Transverse colon (tissue), 4 donors: ENCODE results near the gene SLC5A9. TPM values are rescaled to one million over a fixed set of nuclear protein-coding genes. Genes with fewer than 3 reads are reported as not detected.

Source experiments
- DNase-seq: peaks from one replicate; pipeline ENCODE4 v3.0.0-alpha.2; 2019
- H3K27ac ChIP-seq, 4 donors: fragments of 200-600 bp; sonication (generic); 2 replicates each; pipeline ENCODE4 v1.5.1; 2016 to 2018; ENCODE audit warnings: inconsistent platforms in 4 of 4
- H3K27me3 ChIP-seq: fragments of 200-600 bp; sonication (generic); 2 replicates; pipeline ENCODE4 v1.5.1; 2017; ENCODE audit warnings: inconsistent platforms
- H3K36me3 ChIP-seq, 4 donors: fragments of 200-600 bp; sonication (generic); 2 replicates each; pipeline ENCODE4 v1.5.1; 2017 to 2019; ENCODE audit warnings: inconsistent platforms in 4 of 4
- H3K4me1 ChIP-seq, 4 donors: fragments of 200-600 bp; sonication (generic); 2 replicates each; pipeline ENCODE4 v1.5.1; 2017 to 2020; ENCODE audit warnings: inconsistent platforms in 4 of 4
- H3K4me3 ChIP-seq, 4 donors: fragments of 200-600 bp; sonication (generic); 1 replicate in 1 of 4; 2 replicates in 3 of 4; pipeline versions ENCODE4 v1.5.1 to v1.6.1; 2017 to 2019; ENCODE audit warnings: inconsistent platforms in 4 of 4
- H3K9me3 ChIP-seq, 2 donors: fragments of 200-600 bp; sonication (generic); 2 replicates each; pipeline ENCODE4 v1.5.1; 2017 to 2019; ENCODE audit warnings: inconsistent platforms in 2 of 2
- CTCF ChIP-seq, 5 experiments: fragments of 200-600 bp in 3 of 5; fragments of 450-650 bp in 2 of 5; sonication (generic) in 3 of 5; IDR thresholded peaks; 1 replicate in 2 of 5; 2 replicates in 3 of 5; pipeline ENCODE4 v1.5.1; 2016 to 2017; ENCODE audit warnings: antibody characterized with exemption in 5 of 5, inconsistent platforms in 3 of 5, mild to moderate bottlenecking in 2 of 5, moderate library complexity in 1 of 5
- EP300 ChIP-seq: sonication (generic); formaldehyde crosslinking; IDR thresholded peaks from one replicate; pipeline ENCODE4 v1.6.1; 2017; ENCODE audit warnings: antibody characterized with exemption, low read depth
- POLR2A ChIP-seq: fragments of 450-650 bp; IDR thresholded peaks from one replicate; pipeline ENCODE4 v1.6.1; 2016; ENCODE audit warnings: antibody characterized with exemption, mild to moderate bottlenecking, moderate library complexity
- POLR2AphosphoS5 ChIP-seq, 3 donors: sonication (generic); formaldehyde crosslinking; IDR thresholded peaks; one replicate each; pipeline ENCODE4 v1.6.1; 2016; ENCODE audit warnings: antibody characterized with exemption in 3 of 3
- WGBS, 2 donors: methylation state at CpG; one replicate each; pipeline ENCODE4 v1.1.5; 2018; ENCODE audit warnings: low coverage in 1 of 2; 5-methylcytosine and 5-hydroxymethylcytosine counted together
- in situ Hi-C, 4 donors: fragments of 200-750 bp; cut with MboI; loops; one replicate each; pipeline versions ENCODE4 v1.15.0 to v1.15.1; 2017; ENCODE audit warnings: low sequenced_read_pairs in 3 of 4, low pct_ligation_motif_present in 1 of 4, low pct_unique_long_range_greater_than_20kb in 1 of 4
- intact Hi-C: fragments of 100-400 bp; cut with DNase I; formaldehyde crosslinking; loops from one replicate; pipeline ENCODE4 v1.15.1; 2023; ENCODE audit warnings: low total_unique reads
- total RNA-seq, 4 donors: library from RNA; depleted of rRNA; stranded (reverse); fragments of >200 nt; gene quantifications; one replicate each; pipeline ENCODE4 v1.1.0, GENCODE V29; 2016

Gene SLC5A9
- total RNA-seq, 4 donors from 2014 or later = 2.2 to 15.2 (median 3.0) TPM; not detected in 1

- no peaks in the 10 kb centered on the region for H3K36me3 ChIP-seq
- no peaks in the 10 kb centered on the region for H3K4me1 ChIP-seq
- in situ Hi-C loops (loop anchor here in 2 of 4 donors (25.0 kb wide), 2 partner anchors 103 to 478 kb away; no protein-coding TSS in a partner anchor), intact Hi-C loops (no loop called here)
- DNase-seq = no peak
- TF ChIP-seq POLR2A (no peak), POLR2AphosphoS5 (IDR thresholded peaks at IDR 0.05) (no peak), CTCF (IDR thresholded peaks at IDR 0.05) (no peak), EP300 (no peak)
- no peaks in the 10 kb centered on the region for H3K9me3 ChIP-seq
- H3K27me3 ChIP-seq = no peaks in the 10 kb centered on the region
- WGBS, 2 donors = 61% methylated on average over 4 of the region's 4 CpGs; no CpG with 5 or more reads in 1 of the 2 donors
- no peak overlapping the region for H3K4me3 ChIP-seq
- no peak overlapping the region for H3K27ac ChIP-seq
Observed at GRCh38 chr1:48214820-48215219, 7.7 kb upstream of the SLC5A9 start.

GRCh38 chr1:48215222-48215621 lies 7.3 kb upstream of the SLC5A9 start:
- Histone ChIP-seq H3K27me3 (no peaks in the 10 kb centered on the region), H3K9me3 (no peaks in the 10 kb centered on the region), H3K4me3 (no peak overlapping the region), H3K27ac (no peak overlapping the region), H3K4me1 (no peaks in the 10 kb centered on the region), H3K36me3 (no peaks in the 10 kb centered on the region)
- intact Hi-C loops (no loop called here), in situ Hi-C loops (loop anchor here in 2 of 4 donors (25.0 kb wide), 2 partner anchors 103 to 478 kb away; no protein-coding TSS in a partner anchor)
- WGBS, 2 donors = 30% methylated on average over 1 of the region's 1 CpG; no CpG with 5 or more reads in 1 of the 2 donors
- TF ChIP-seq POLR2A = no peak
- TF ChIP-seq EP300 = no peak
- TF ChIP-seq POLR2AphosphoS5 (IDR thresholded peaks at IDR 0.05) = no peak
- no peak for TF ChIP-seq CTCF (IDR thresholded peaks at IDR 0.05)
- no peak for DNase-seq

- Histone ChIP-seq H3K4me1 (no peaks in the 10 kb centered on the region), H3K27me3 (no peaks in the 10 kb centered on the region), H3K36me3 (no peaks in the 10 kb centered on the region), H3K27ac (no peak overlapping the region), H3K4me3 (no peak overlapping the region), H3K9me3 (no peaks in the 10 kb centered on the region)
- TF ChIP-seq POLR2A (no peak), CTCF (IDR thresholded peaks at IDR 0.05) (no peak), POLR2AphosphoS5 (IDR thresholded peaks at IDR 0.05) (no peak), EP300 (no peak)
- in situ Hi-C loops (loop anchor here in 2 of 4 donors (25.0 kb wide), 2 partner anchors 104 to 479 kb away; no protein-coding TSS in a partner anchor), intact Hi-C loops (no loop called here)
- no peak for DNase-seq
- WGBS, 2 donors = 80 to 83% methylated on average over 2 of the region's 2 CpGs
Observed at GRCh38 chr1:48215889-48216288, 6.6 kb upstream of the SLC5A9 start.

- intact Hi-C loops = no loop called here
- in situ Hi-C loops = loop anchor here in 2 of 4 donors (25.0 kb wide), 2 partner anchors 104 to 479 kb away; no protein-coding TSS in a partner anchor
Observed at GRCh38 chr1:48216313-48216712, 6.2 kb upstream of the SLC5A9 start.

More at GRCh38 chr1:48216313-48216712, 6.2 kb upstream of the SLC5A9 start:
- Histone ChIP-seq H3K4me1 (no peaks in the 10 kb centered on the region), H3K36me3 (no peaks in the 10 kb centered on the region), H3K27me3 (no peaks in the 10 kb centered on the region), H3K4me3 (no peak overlapping the region), H3K9me3 (no peaks in the 10 kb centered on the region), H3K27ac (no peak overlapping the region)
- DNase-seq = no peak
- 81 to 100% methylated on average over 1 to 2 of the region's 2 CpGs for WGBS, 2 donors
- TF ChIP-seq POLR2AphosphoS5 (IDR thresholded peaks at IDR 0.05) = no peak
- no peak for TF ChIP-seq CTCF (IDR thresholded peaks at IDR 0.05)
- TF ChIP-seq EP300 = no peak
- TF ChIP-seq POLR2A = no peak
